Measurements from ENCODE around the gene TMEM62.

DNA sequence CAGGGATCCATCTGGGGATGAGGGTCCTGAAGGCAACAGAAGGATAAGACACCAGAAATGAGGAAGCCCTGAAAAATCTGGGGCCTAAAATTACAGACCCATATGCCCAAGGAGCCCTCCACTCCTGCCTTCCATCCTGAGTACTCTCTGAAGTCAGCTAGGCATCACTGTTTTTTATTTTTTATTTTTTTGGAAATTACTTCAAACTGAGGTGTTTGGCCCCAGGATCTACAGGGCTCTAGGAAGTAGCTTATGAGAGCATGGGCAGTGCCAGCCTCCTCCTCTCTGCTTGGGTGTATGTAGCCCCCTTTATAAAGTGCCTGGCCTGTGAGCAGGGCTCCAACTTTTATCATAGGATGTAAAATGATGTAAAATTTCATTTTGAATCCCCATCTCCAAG is 79.6 kb downstream of the TMEM62 start:
- TF ChIP-seq CEBPB (IDR thresholded peaks at IDR 0.05) (no peak), POLR2A (IDR thresholded peaks at IDR 0.05; ENCODE audit: low read length) (no peak), CHD2 (IDR thresholded peaks at IDR 0.05; ENCODE audit: low read length, partially characterized antibody) (no peak), BHLHE40 (IDR thresholded peaks at IDR 0.05; ENCODE audit: low read depth, low read length) (no peak)
